Measurements from ENCODE around the gene NUDT1. TPM values are rescaled to one million over a fixed set of nuclear protein-coding genes. Genes with fewer than 3 reads are reported as not detected.
"Not testable (repeated sequence)": the region's sequence is repeated elsewhere in the genome, so short reads cannot be mapped to it uniquely, and the experiment has no call there.

NUDT1 gene
- total RNA-seq, 2 experiments from 2014 or later, result 12.8 to 13.0 TPM

GRCh38 chr7:2266911-2267310, 24.9 kb downstream of the NUDT1 start:
- intact Hi-C loops (cut with DNase I, micrococcal nuclease), result no loop called here
- H3K4me3 ChIP-seq (ENCODE audit: low read length), result no peak overlapping the region
- H3K36me3 ChIP-seq (ENCODE audit: insufficient read depth, low read length), result peaks cover 5% of the 10 kb centered on the region
- peaks cover 2% of the 10 kb centered on the region for H3K4me1 ChIP-seq (ENCODE audit: insufficient read depth, low read length)
- Mint-ChIP-seq H3K4me1 (ENCODE audit: low read depth) (peaks cover 1% of the 10 kb centered on the region), H3K36me3 (ENCODE audit: low read depth) (peaks cover 12% of the 10 kb centered on the region), H3K27me3 (no peaks in the 10 kb centered on the region), H3K27ac (no peak overlapping the region), H3K4me3 (no peak overlapping the region), H3K9me3 (no peaks in the 10 kb centered on the region)
- H3K9me3 ChIP-seq (ENCODE audit: control insufficient read depth in 1 of 2, insufficient read depth in 1 of 2, low read length in 2 of 2), result no peaks in the 10 kb centered on the region
- ChIA-PET CTCF (no interaction called here), POLR2A (no interaction called here)
- H3K27ac ChIP-seq (ENCODE audit: low read depth in 1 of 2, low read length in 2 of 2), result no peak overlapping the region
- ATAC-seq (ENCODE audit: poor library complexity), result no peak
- DNase-seq, result no peak
- no peak for TF ChIP-seq CTCF (IDR thresholded peaks at IDR 0.05)
- H3K27me3 ChIP-seq (ENCODE audit: control insufficient read depth in 1 of 2, insufficient read depth in 2 of 2, low read length in 2 of 2), result no peaks in the 10 kb centered on the region

GRCh38 chr7:2269089-2269990, 27.3 kb downstream of the NUDT1 start:
- intact Hi-C loops (cut with DNase I, micrococcal nuclease); H3K27ac Mint-ChIP-seq; H3K27me3 ChIP-seq (ENCODE audit: control insufficient read depth in 1 of 2, insufficient read depth in 2 of 2, low read length in 2 of 2); H3K4me1 Mint-ChIP-seq (ENCODE audit: low read depth); H3K9me3 ChIP-seq (ENCODE audit: control insufficient read depth in 1 of 2, insufficient read depth in 1 of 2, low read length in 2 of 2); H3K9me3 Mint-ChIP-seq; H3K4me3 Mint-ChIP-seq; ATAC-seq (ENCODE audit: poor library complexity); H3K4me1 ChIP-seq (ENCODE audit: insufficient read depth, low read length); H3K36me3 ChIP-seq (ENCODE audit: insufficient read depth, low read length); CTCF ChIA-PET; POLR2A ChIA-PET; H3K27me3 Mint-ChIP-seq; H3K27ac ChIP-seq (ENCODE audit: low read depth in 1 of 2, low read length in 2 of 2); DNase-seq; H3K4me3 ChIP-seq (ENCODE audit: low read length): not testable (repeated sequence)
- H3K36me3 Mint-ChIP-seq (ENCODE audit: low read depth), result peaks cover 12% of the 10 kb centered on the region

DNA sequence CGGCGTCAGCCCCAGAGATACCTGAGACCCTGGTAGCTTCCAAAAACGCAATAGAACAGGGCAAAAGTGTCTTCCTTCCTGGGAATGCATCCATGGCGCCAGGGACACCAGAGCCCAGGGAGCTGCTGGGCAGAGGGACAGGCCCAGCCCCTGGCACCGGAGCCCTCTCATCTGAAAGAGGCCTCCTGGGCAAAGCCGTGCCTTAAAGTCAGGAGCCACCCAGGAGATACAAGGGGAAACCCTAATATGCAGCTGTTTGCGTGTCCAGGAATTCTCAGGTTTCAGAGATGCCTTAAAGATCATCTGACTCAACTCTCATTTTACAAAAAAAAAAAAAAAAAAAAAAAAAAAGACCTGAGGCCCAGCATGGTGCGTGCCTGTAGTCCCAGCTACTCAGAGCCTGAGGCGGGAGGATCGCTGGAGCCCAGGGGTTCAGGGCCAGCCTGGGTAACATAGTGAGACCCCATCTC, 28.0 kb downstream of the NUDT1 start:
- peaks cover 5% of the 10 kb centered on the region for H3K36me3 ChIP-seq (ENCODE audit: insufficient read depth, low read length)
- no peaks in the 10 kb centered on the region for H3K9me3 Mint-ChIP-seq
- no peaks in the 10 kb centered on the region for H3K9me3 ChIP-seq (ENCODE audit: control insufficient read depth in 1 of 2, insufficient read depth in 1 of 2, low read length in 2 of 2)
- no peak overlapping the region for H3K27ac Mint-ChIP-seq
- ATAC-seq (ENCODE audit: poor library complexity) (no peak), DNase-seq (no peak)
- H3K27me3 Mint-ChIP-seq, result no peaks in the 10 kb centered on the region
- TF ChIP-seq CTCF (IDR thresholded peaks at IDR 0.05), result no peak
- ChIA-PET CTCF (no interaction called here), POLR2A (no interaction called here)
- H3K36me3 Mint-ChIP-seq (ENCODE audit: low read depth), result peaks cover 12% of the 10 kb centered on the region
- H3K27me3 ChIP-seq (ENCODE audit: control insufficient read depth in 1 of 2, insufficient read depth in 2 of 2, low read length in 2 of 2), result no peaks in the 10 kb centered on the region
- H3K4me1 ChIP-seq (ENCODE audit: insufficient read depth, low read length), result no peaks in the 10 kb centered on the region
- no peak overlapping the region for H3K4me3 Mint-ChIP-seq
- H3K4me1 Mint-ChIP-seq (ENCODE audit: low read depth), result no peaks in the 10 kb centered on the region
- no peak overlapping the region for H3K4me3 ChIP-seq (ENCODE audit: low read length)
- H3K27ac ChIP-seq (ENCODE audit: low read depth in 1 of 2, low read length in 2 of 2), result no peak overlapping the region
- intact Hi-C loops (cut with DNase I, micrococcal nuclease), result no loop called here
